ENCODE results near the gene WDR11.
A peak's percentile ranks its signal among the peaks of the same experiment; 100 is the strongest.
"Not testable (repeated sequence)": the region's sequence is repeated elsewhere in the genome, so short reads cannot be mapped to it uniquely, and the experiment has no call there.

WDR11 gene

DNA sequence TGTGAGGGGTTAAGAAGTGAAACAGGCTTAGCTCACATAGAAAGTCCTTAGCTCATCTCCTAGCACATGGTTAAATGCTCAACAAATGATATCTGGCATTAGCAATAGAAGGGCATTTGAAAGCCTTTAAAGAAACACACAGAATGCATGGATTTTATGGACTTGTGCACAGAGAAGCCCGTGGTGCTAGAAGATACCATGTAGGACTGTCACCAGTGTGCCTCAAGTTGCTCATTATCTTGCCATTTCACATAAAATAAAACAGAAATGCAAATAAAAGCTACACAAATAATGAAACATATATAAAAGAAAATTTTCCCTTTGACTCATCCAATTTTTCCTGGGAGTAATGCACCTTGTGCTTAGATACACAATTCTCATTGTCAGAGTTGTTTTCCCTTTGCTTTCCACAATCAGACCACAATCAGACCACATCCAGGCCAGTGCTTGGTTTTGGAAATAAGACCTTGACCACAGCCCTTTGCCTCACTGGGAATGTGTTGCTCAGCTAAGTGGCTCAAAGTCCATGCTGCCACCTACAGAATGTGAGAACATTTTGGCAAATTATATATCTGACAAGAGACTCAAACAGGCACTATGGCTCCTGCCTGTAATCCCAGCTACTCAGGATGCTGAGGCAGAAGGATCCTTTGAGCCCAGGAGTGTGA is 9.5 kb upstream of the WDR11 start:
- no peak for DNase-seq

DNA sequence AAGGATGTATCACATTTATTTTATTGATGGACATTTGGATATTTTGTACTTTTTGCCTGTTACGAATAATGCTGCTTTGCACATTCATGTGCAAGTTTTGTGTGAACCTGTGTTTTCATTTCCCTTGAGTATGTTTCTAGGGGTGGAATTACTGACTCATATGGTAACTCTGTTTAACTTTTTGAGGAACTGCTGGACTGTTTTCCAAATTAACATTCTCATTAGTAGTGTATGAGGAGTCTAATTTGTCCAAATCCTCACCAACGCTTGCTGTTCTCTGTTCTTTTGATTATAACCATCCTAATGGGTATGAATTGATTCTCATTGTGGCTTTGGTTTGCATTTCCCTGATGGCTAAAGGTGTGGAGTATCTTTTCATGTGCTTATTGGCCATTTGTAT is 3.2 kb downstream of the WDR11 start:
- DNase-seq = no peak

GRCh38 chr10:120861178-120861855 is 10.2 kb downstream of the WDR11 start:
- DNase-seq = no peak

DNA sequence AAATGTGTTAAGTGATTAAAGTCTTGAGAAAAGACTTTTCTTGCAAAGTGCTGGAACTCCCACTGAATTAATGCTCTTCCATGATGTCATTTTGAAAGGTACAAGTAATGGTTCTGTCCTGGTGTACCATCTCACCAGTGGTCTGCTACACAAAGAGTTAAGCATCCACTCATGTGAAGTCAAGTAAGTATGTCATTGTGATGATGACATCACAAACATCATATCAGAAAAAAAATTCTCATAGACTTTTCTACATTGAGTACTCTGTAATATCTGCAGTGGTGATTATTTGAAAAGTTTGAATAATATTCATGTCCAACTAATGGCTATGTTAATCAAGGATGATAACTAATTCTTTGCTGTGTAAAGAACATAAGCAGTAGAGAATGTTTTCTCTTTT is 22.6 kb downstream of the WDR11 start:
- no peak for DNase-seq

DNA sequence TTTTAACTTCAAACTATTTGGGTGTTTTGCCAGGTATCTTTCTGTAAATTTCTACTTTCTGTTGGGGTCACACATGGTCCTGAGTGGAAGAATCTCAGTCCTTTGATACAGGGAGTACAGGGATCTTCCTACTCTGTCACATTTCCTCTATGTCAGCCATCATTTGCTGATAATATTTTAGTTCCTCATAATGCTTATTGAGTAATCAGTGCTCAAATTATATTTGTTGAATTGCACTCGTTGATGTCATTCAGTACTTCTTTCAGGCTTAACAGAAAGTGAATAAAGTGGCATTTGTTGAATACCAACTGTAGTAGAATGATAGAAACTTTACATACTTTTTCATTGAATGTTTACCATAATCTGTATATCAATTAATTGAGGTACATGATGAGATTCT is 31.9 kb downstream of the WDR11 start:
- no peak for DNase-seq

DNA sequence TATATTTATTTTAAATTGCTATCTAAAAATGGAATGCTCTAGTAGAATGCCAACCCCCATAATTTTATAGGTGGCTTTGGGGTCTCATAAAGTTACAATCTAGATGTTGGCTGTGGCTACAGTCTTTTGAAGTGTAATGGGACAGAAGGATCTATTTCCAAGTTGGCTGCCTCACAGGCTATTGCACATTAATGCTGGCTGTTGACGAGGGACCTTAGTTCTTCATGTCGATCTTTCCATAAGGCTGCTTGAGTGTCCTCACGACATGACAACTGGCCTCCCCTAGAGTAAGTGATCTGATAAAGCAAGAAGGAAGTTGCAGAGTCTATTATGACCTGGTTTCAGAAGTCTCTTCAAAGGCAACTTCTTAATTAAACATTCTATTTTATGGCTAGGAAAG is 36.3 kb downstream of the WDR11 start:
- DNase-seq = no peak

DNA sequence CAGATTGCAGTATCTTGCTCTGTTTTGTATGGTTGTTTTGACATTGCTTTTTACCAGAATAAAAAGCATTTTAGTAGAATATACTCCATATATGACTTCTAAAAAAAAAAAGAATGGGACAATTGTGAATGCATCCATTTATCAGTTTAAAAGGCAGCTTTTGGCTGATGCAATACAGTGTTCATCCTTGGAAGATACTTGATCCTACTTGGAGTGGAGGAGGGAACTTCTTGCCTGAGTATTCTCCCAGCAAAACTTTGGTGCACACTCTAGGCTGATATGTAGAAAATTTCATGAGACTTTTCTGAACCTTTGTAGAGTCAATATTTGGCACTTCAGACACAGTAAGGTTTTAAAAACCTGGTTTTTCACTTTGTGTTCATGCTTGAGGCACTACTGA is 40.2 kb downstream of the WDR11 start:
- no peak for DNase-seq

DNA sequence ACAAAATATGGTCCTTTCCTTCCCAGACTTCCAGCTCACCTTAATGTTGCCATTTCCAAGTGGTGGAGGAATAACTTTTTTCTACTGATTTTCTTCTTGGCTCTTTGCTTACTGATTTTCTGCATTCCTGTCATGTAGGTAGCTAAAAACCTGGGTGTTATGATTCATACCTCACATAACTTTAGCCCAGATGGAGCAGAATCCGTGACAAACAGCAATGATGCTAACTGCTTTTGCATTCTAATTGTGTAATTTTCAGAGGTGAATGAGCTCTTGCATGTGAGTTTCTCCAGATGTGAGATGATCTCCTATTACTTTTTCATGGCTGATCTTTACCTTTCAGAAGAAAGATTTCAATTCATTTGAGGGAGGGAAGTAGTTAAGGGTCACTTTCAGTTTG is 43.4 kb downstream of the WDR11 start:
- DNase-seq = no peak

DNA sequence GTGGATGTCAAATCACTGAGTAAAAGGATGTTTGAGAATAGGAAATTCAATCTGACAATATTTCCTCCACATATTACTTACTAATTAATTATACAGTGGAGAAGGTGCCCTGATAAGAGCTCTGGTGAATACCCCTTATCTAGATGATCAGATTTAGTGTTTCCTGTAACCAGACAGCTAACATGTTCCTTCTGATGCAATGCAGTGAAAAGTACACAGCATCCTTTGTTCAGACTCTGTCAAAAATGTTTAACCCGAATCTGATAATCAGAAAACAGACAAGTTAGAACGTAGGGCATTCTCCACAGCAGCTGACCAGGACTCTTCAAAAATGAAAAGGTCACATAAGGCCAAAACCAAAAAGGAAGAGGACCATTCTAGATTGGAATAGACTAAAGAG is 46.2 kb downstream of the WDR11 start:
- DNase-seq = no peak

DNA sequence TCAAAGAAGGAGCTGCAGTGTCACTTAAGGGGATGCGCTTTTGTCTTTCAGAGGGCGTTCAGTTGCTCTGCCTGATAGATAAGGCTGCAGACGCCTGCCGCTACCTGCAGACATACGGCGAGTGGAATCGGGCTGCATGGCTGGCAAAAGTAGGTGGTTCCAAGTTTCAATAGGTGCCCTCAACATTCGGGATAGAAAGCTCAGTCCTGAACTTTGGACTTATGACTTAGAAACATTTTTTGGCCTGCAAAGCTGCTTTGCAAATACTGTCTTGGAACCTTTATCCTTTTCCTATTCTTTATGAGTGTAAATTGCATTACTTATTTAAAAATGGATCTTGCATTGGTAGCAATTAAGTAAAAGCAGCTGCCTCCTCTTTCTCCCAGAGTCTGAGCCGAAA is 54.1 kb downstream of the WDR11 start:
- DNase-seq = no peak

DNA sequence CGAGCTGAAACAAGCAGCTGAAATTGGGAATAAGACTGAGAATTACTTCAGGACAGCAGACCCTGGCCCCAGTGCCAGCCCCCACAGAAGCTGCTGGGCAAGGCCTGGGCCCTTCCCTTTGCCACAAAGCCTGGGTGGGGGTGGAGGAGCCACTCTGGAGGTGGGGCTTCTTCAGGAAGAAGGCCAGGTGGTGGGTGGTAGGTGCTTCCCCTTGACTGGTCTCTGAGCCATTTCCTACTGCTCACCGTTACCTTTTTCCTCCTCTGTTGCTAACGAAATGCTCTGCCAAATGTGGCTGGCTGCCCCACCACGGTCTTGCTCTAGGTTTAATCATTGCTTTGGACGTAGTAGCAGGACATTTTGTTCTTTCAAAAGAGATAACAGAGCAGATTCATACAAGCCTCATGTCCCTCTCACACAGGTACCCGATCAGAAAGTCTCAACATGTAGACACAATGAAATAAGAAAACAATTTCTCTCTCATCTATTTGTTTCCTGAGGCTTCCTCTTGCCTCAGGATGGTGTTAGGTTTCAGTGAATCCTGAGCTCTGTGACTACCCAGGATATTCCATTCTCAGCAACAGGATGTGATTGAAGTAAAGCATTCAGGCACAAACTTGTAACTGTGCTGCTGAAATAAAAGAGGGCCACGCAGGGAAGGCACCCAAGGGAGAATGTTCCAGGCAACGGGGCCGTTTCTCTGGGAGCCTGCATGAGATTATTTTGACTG is 66.5 kb downstream of the WDR11 start:
- peak; percentile 24 for DNase-seq

DNA sequence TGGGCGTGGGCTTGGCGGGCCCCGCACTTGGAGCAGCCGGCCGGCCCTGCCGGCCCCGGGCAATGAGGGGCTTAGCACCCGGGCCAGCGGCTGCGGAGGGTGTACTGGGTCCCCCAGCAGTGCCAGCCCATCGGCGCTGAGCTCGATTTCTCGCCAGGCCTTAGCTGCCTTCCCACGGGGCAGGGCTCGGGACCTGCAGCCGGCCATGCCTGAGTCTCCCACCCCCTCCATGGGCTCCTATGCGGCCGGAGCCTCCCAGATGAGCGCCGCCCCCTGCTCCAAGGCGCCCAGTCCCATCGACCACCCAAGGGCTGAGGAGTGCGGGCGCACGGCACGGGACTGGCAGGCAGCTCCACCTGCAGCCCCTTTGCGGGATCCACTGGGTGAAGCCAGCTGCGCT is 72.7 kb downstream of the WDR11 start:
- not testable (repeated sequence) for DNase-seq

- DNase-seq = no peak
Observed at GRCh38 chr10:120926611-120927010, 75.4 kb downstream of the WDR11 start.

DNA sequence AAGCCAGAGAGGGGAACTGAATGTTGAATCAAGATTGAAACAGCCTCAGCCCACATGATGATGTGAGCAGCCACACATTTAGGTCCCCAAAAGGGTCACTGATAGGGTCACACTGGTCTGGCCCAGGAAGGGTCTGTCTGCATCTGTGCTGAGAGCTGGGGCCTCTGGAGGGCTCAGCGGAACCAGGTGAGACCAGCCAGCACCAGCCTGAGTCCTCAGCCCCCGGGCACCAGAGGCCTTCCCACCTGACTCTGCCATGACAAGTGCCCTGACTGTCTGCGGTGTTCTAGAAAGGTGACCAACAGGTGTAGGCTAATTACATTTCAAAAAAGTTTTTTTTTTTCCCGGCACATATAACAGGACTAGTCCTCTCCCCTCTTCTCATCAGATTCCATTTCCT is 76.2 kb downstream of the WDR11 start:
- no peak for DNase-seq

DNA sequence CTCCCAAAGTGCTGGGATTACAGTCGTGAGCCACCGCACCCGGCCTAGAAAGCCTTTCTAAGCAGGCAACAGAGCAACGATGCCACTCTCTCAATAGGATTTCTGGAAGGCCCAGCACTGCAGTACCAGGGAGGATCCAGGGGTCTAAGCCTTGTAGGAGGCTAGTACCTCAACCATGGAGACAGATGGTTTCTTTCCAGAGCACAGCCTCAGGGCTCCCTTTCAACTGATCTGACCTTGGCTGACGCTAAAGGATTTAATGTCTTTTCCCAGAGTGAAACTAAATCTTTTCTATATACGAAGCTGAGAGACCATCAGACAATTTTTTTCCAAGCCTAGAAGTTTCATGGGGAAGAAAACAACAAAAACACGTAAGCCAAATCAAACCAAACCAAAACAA is 78.0 kb downstream of the WDR11 start:
- no peak for DNase-seq

GRCh38 chr10:120931423-120931822 is 80.3 kb downstream of the WDR11 start:
- no peak for DNase-seq

DNA sequence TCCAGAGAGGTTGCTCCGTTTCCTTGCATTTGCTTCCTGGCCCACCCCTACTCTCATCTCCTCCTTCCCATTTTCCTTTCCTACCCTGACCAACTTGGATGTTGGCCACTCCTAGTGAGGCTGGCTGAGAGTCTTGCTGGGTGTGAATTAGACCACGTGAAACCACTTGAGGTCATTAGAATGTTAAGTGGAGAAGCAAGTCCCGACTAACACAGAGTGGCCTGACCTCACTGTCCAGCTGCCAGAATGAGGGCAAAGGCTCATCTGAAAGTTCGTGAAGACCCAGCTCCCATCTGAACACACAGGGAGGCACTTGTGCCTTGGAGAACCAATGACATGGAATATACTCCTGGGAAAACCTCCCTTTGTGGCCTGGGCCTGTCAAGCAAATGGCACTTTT is 80.8 kb downstream of the WDR11 start:
- no peak for DNase-seq

DNA sequence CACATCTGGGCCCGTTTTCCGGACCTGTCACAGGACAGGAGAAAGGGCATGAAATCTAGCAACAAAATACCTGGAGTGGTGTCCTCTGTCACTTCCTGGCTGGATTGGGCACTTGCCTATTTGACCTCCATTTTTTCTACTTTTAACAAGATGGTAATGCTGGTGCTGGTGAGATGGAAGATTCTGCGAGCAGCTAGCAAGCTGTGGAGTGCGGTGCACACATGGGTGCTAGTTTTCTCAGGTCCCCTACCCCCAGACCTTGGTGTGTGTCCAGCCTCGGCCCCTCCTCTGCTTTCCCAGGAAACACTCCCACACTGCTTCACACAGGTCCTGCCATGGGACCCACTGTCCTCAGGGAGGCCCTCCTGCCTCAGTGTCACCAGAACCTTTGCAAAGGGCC is 87.7 kb downstream of the WDR11 start:
- no peak for DNase-seq

DNA sequence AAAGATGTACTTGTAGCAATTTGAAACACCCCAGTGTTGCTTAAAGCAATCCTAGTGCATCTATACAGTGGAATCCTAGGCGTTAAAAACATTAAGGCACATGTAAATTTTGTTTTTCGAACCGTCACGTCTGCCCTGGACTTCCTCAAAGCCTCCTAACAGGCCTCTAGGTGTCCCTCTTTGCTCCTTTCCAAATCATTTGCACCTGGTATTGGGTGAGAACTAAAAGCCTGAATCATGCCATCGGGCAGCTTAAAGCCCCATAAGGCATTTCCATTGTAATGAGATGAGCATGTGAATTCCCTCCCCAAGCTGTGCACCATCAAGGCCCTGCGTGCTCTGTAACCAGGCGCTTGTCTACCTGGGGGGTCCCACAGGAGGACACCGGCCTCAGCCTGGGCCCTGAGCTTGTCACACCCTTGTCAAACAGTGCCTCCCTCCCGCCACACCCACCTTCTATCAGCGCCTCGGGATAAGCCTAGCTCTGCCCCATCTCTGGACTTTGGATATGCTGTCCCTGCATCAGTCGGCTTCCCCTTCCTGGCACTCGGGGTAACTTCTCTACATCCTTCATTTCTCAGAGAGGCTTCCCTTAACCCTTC is 89.2 kb downstream of the WDR11 start:
- DNase-seq = no peak

DNA sequence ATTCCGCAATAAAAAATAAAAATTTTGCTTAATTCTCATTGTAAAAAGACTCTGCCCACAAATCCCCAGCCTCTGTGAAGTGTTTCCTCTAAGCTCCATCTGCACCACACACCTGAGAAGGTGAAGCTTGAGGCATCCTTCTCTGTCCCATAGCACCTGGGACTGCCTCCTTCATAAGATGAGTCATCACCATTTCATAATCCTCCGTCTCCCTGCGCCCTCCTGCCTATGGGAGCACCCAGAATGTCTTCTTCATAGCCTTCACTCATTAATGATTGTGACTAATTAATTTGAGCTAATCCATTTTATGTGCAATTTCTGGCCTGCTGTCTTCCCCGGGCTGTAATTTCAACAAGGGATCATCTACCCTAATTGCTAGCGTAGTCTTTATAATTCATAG is 90.3 kb downstream of the WDR11 start:
- DNase-seq = no peak

GRCh38 chr10:120942806-120943413 is 91.7 kb downstream of the WDR11 start:
- peak; percentile 73 for DNase-seq

DNA sequence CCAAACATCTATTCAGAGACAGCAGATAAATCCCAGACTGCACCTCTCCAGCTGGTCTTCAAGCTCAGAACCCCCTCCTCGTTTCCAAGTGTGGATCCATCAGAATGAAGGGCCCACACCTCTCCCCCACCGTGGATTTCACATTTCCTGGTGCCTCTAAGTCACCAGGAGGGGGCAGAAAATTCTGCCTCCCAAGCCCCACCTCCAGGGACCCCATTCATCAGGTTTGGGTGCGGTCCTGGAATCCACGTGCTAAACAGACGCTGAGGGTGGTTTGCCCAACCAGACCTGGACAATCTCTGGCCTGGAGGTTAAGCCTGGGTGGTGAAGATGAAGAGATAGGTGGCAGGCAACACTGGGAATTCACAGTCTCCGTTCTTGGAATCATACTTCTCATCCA is 92.4 kb downstream of the WDR11 start:
- no peak for DNase-seq

DNA sequence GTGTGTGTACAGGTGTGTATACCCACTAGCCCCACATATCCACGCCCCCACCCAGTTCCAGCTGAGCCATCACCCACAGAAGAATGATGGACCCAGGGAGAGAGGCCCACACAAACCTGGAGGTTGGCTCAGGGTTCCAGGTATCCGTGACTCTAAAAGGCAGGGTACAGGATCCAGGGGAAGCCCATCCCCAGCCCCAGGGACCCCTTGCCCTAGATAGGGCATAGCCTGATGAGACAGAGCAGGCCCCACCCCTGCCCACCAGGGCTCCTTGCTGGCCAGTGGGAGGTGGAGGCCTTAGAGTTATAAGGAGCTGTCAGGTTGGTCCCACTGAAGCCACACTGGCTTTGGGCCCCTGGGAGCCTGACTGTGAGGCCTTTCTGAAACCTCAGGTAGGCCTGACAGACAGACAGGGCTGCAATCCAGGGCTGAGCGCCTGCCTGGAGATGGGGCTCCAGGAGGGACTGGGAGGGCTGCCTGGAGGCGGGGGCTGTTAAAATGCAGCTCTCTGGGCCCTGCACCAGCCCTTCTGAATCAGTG is 93.5 kb downstream of the WDR11 start:
- DNase-seq = no peak

All from NCI-H2171 treated with DMSO at 0.1 percent for 48 hours (cell line).